ENCODE data around the gene BOLA1. TPM values are rescaled to one million over a fixed set of nuclear protein-coding genes. Genes with fewer than 3 reads are reported as not detected.
A peak's percentile ranks its signal among the peaks of the same experiment; 100 is the strongest.

The BOLA1 gene
- total and polyA plus RNA-seq, 2 of the 13 experiments (the other 11 are each of a cell fraction or from before 2014, with no cell fraction given) = 3.2 to 4.2 TPM

- TF ChIP-seq TIGD3 (CRISPR knock-in tag; IDR thresholded peaks at IDR 0.05; ENCODE audit: borderline replicate concordance) = no peak
- no peak for TF ChIP-seq ELK4 (CRISPR knock-in tag; IDR thresholded peaks at IDR 0.05; ENCODE audit: borderline replicate concordance)
- TF ChIP-seq HMGA1 (CRISPR knock-in tag; conservative IDR thresholded peaks at IDR 0.05) = no peak
- TF ChIP-seq SRF (IDR thresholded peaks at IDR 0.05; ENCODE audit: low read depth, low read length) = no peak
- no peak for TF ChIP-seq ZHX1 (CRISPR knock-in tag; IDR thresholded peaks at IDR 0.05; ENCODE audit: low read depth)
- no peak for TF ChIP-seq CEBPB (IDR thresholded peaks at IDR 0.05; ENCODE audit: borderline replicate concordance, low read depth, low read length)
- TF ChIP-seq ZNF18 (CRISPR knock-in tag; IDR thresholded peaks at IDR 0.05; ENCODE audit: insufficient replicate concordance) = no peak
- TF ChIP-seq NR2C2 (CRISPR knock-in tag; IDR thresholded peaks at IDR 0.05; ENCODE audit: borderline replicate concordance) = 0 out of 2 replicates have a peak, but pooled peaks have one; percentile 7
- TF ChIP-seq ZNF382 (CRISPR knock-in tag; IDR thresholded peaks at IDR 0.05; ENCODE audit: borderline replicate concordance) = no peak
- TF ChIP-seq BRCA1 (CRISPR knock-in tag; IDR thresholded peaks at IDR 0.05) = 0 out of 2 replicates have a peak, but pooled peaks have one; percentile 8
- TF ChIP-seq PLRG1 (conservative IDR thresholded peaks at IDR 0.05) = no peak
- no peak for TF ChIP-seq RAD21 (CRISPR knock-in tag; IDR thresholded peaks at IDR 0.05)
- no peak for TF ChIP-seq ZNF672 (CRISPR knock-in tag; IDR thresholded peaks at IDR 0.05)
- TF ChIP-seq GMEB1 (CRISPR knock-in tag; IDR thresholded peaks at IDR 0.05; ENCODE audit: borderline replicate concordance) = peak; percentile 37; the same call in 1 of the 2 replicates
- TF ChIP-seq ZBTB2 (CRISPR knock-in tag; IDR thresholded peaks at IDR 0.05; ENCODE audit: low read depth) = no peak
- no peak for TF ChIP-seq ZNF367 (CRISPR knock-in tag; IDR thresholded peaks at IDR 0.05; ENCODE audit: borderline replicate concordance)
- TF ChIP-seq TOE1 (CRISPR knock-in tag; IDR thresholded peaks at IDR 0.05) = no peak
- TF ChIP-seq GATAD2A (CRISPR knock-in tag; IDR thresholded peaks at IDR 0.05) = peak; percentile 35; the same call in 1 of the 2 replicates
- no peak for TF ChIP-seq SNRNP70 (IDR thresholded peaks at IDR 0.05; ENCODE audit: low read depth, low read length)
These were observed 13.8 kb upstream of the BOLA1 start (continued) for GRCh38 chr1:149885339-149886120.

All from HepG2 (cell line).